ENCODE data around the gene LIN52. TPM values are rescaled to one million over a fixed set of nuclear protein-coding genes. Genes with fewer than 3 reads are reported as not detected.

Gene LIN52
- polyA plus RNA-seq, 2 of the 4 experiments (the other 2 are of a cell fraction) = 9.3 to 10.8 TPM

DNA sequence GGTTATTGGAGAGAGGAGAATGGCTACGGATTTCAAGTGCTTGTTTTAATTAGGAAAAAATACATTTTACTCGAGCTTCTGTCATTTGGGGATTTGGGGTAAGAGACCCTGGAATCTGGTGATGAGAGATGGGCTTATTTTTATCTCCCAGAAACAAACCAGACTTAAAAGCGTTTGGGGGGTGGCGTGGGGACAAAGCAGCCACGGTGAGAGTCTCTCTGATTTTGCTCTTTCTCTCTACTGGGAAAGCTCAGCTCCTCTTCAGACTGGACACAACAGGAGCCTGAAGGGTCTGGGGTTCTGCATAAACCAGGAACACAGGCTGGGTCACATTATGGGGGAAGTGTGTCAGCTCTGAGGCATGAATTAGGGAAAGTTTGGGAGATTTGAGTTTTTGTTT lies 158.3 kb downstream of the LIN52 start:
- Histone ChIP-seq H3K4me2 (no peak overlapping the region), H3K9me3 (no peaks in the 10 kb centered on the region), H3K4me1 (no peaks in the 10 kb centered on the region), H3K4me3 (no peak overlapping the region), H3K27ac (no peak overlapping the region)
- FAIRE-seq = no peak
- WGBS (ENCODE audit: missing lambda C conversion rate) = 24% methylated on average over 5 of the region's 5 CpGs
- TF ChIP-seq, protein P1, sequence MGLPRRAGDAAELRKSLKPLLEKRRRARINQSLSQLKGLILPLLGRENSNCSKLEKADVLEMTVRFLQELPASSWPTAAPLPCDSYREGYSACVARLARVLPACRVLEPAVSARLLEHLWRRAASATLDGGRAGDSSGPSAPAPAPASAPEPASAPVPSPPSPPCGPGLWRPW (IDR thresholded peaks at IDR 0.05) = no peak
- TF ChIP-seq SREBF2 (IDR thresholded peaks at IDR 0.05) (no peak), NPAS2 (CRISPR knock-in tag; IDR thresholded peaks at IDR 0.05; ENCODE audit: borderline replicate concordance) (no peak), HEYL (CRISPR knock-in tag; IDR thresholded peaks at IDR 0.05) (no peak), KDM1A (IDR thresholded peaks at IDR 0.05; ENCODE audit: low read depth) (no peak), CHD2 (IDR thresholded peaks at IDR 0.05; ENCODE audit: low read length, partially characterized antibody) (no peak), MAZ (IDR thresholded peaks at IDR 0.05; ENCODE audit: borderline replicate concordance, low read depth, low read length) (no peak)
- TF ChIP-seq, protein P2, sequence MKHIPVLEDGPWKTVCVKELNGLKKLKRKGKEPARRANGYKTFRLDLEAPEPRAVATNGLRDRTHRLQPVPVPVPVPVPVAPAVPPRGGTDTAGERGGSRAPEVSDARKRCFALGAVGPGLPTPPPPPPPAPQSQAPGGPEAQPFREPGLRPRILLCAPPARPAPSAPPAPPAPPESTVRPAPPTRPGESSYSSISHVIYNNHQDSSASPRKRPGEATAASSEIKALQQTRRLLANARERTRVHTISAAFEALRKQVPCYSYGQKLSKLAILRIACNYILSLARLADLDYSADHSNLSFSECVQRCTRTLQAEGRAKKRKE (CRISPR knock-in tag; IDR thresholded peaks at IDR 0.05; ENCODE audit: low read depth) = no peak
- DNase-seq (ENCODE audit: low read depth in 1 of 2, low spot score in 1 of 2) = no peak
- ChIA-PET POLR2A (no interaction called here), CTCF (interaction anchor here (1.8 to 6.1 kb wide), 2 partner anchors 9 to 131 kb away, joined by 6 to 46 read pairs; no protein-coding TSS in a partner anchor)
- ATAC-seq = no peak

DNA sequence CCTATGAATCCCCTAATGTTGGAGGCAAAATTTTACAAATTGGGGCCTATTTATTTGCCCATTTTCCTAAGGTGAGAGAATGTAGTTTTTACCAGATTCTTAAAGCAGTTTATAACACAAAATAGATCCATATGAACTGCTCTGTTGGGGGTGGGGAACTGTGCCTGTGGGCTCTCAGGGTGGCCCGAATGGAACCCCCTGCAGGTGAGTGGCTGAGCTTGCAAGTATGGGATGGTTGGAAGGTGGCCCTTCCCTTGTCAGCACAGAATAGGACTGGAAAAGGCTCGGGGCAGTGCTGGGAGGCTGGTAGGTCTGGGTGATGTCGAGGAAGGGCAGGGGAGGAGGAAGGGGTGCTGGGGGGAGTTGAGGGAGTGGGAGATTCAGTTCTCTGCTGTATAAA lies 159.4 kb downstream of the LIN52 start:
- ATAC-seq = peak; percentile 67 to 70; a peak in 5 of 6 replicates
- WGBS (ENCODE audit: missing lambda C conversion rate) = 25% methylated on average over 3 of the region's 3 CpGs
- ChIA-PET CTCF (interaction anchor here (1.3 to 4.9 kb wide), 2 partner anchors 13 to 27 kb away, joined by 5 to 41 read pairs; no protein-coding TSS in a partner anchor), POLR2A (interaction anchor here (0.6 kb wide), 1 partner anchor 189 kb away, joined by 3 read pairs; no protein-coding TSS in a partner anchor)
- TF ChIP-seq RARB (CRISPR knock-in tag; IDR thresholded peaks at IDR 0.05) = no peak
- no peak for TF ChIP-seq RAD21 (conservative IDR thresholded peaks at IDR 0.05 in 1 of 2, IDR thresholded peaks at IDR 0.05 in 1 of 2)
- Histone ChIP-seq H3K4me2 (no peak overlapping the region), H3K4me1 (no peaks in the 10 kb centered on the region), H3K4me3 (no peak overlapping the region), H3K27ac (no peak overlapping the region), H3K9me3 (no peaks in the 10 kb centered on the region)
- no peak for DNase-seq (ENCODE audit: low read depth in 1 of 2, low spot score in 1 of 2)
- no peak for FAIRE-seq

DNA sequence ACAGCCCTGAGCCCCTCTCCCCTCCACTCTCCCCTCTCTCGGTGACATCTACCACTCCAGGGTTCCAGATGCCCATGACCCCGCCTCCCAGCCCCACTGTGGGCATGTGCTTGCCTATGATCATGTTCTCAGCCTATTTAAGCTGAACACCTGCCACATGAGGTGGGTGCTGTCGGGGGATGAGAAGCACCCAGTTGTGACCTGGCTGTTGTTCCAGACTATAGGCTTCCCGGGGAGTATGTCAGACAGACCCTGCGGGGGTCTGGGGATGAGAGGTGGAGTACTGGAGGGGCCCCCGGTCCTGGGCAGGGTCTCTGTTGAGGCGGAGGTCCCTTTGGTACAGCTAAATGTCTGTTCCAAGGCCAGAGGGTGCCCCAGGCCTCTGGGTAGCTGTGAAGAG lies 160.5 kb downstream of the LIN52 start:
- no peak for TF ChIP-seq SMC3 (IDR thresholded peaks at IDR 0.05)
- TF ChIP-seq MAZ (IDR thresholded peaks at IDR 0.05; ENCODE audit: borderline replicate concordance, low read depth, low read length) = no peak
- no peak for TF ChIP-seq CHD4 (IDR thresholded peaks at IDR 0.05; ENCODE audit: borderline replicate concordance)
- TF ChIP-seq, protein P1 (IDR thresholded peaks at IDR 0.05) = no peak
- TF ChIP-seq PHF8 (IDR thresholded peaks at IDR 0.05; ENCODE audit: borderline replicate concordance, low read depth) = no peak
- TF ChIP-seq, protein P3, sequence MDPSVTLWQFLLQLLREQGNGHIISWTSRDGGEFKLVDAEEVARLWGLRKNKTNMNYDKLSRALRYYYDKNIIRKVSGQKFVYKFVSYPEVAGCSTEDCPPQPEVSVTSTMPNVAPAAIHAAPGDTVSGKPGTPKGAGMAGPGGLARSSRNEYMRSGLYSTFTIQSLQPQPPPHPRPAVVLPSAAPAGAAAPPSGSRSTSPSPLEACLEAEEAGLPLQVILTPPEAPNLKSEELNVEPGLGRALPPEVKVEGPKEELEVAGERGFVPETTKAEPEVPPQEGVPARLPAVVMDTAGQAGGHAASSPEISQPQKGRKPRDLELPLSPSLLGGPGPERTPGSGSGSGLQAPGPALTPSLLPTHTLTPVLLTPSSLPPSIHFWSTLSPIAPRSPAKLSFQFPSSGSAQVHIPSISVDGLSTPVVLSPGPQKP (IDR thresholded peaks at IDR 0.05; ENCODE audit: low read depth, low read length) = no peak
- TF ChIP-seq, protein P4, sequence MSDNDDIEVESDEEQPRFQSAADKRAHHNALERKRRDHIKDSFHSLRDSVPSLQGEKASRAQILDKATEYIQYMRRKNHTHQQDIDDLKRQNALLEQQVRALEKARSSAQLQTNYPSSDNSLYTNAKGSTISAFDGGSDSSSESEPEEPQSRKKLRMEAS (IDR thresholded peaks at IDR 0.05) = no peak
- TF ChIP-seq POLR2AphosphoS2 (conservative IDR thresholded peaks at IDR 0.05; ENCODE audit: low read length) = no peak
- TF ChIP-seq, protein P5, sequence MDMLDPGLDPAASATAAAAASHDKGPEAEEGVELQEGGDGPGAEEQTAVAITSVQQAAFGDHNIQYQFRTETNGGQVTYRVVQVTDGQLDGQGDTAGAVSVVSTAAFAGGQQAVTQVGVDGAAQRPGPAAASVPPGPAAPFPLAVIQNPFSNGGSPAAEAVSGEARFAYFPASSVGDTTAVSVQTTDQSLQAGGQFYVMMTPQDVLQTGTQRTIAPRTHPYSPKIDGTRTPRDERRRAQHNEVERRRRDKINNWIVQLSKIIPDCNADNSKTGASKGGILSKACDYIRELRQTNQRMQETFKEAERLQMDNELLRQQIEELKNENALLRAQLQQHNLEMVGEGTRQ (IDR thresholded peaks at IDR 0.05) = no peak
- no peak for TF ChIP-seq NPAS2 (CRISPR knock-in tag; IDR thresholded peaks at IDR 0.05; ENCODE audit: borderline replicate concordance)
- FAIRE-seq (no peak), ATAC-seq (no peak), DNase-seq (ENCODE audit: low read depth in 1 of 2, low spot score in 1 of 2) (no peak)
- H3K27ac ChIP-seq = no peak overlapping the region
- no peaks in the 10 kb centered on the region for H3K9me3 ChIP-seq
- H3K4me2 ChIP-seq = no peak overlapping the region
- CTCF ChIA-PET = interaction anchor here (0.6 to 4.9 kb wide), 5 partner anchors 12 to 615 kb away, joined by 3 to 41 read pairs (median 5); no protein-coding TSS in a partner anchor
- POLR2A ChIA-PET = no interaction called here
- WGBS (ENCODE audit: missing lambda C conversion rate) = 30% methylated on average over 7 of the region's 7 CpGs
- H3K4me3 ChIP-seq = no peak overlapping the region
- peaks cover 7% of the 10 kb centered on the region; the same call in 1 of the 3 replicates for H3K4me1 ChIP-seq
